DOHH2 (cell line): ENCODE results near the gene NFKBIE.

Experiments used
- H3F3A ChIP-seq: fragments of 200-600 bp; sonication (generic), shearing (Covaris generic); 2 replicates; pipeline ENCODE4 v1.6.0; 2016; ENCODE audit warnings: antibody characterized with exemption, mild to moderate bottlenecking; ENCODE audit not compliant: control insufficient read depth, insufficient read depth
- H3K27ac ChIP-seq: fragments of 200-600 bp; sonication (generic); 2 replicates; pipeline ENCODE4 v1.5.1; 2014; ENCODE audit warnings: low read depth, mild to moderate bottlenecking, low read length, moderate library complexity
- H3K27me3 ChIP-seq: fragments of 200-600 bp; sonication (generic); 2 replicates; pipeline ENCODE4 v1.6.1; 2014; ENCODE audit warnings: mild to moderate bottlenecking, low read length, mixed read lengths; ENCODE audit not compliant: control insufficient read depth
- H3K36me3 ChIP-seq: fragments of 200-600 bp; sonication (generic); 2 replicates; pipeline ENCODE4 v1.6.1; 2014; ENCODE audit warnings: mild to moderate bottlenecking, low read length, moderate library complexity, mixed read lengths; ENCODE audit not compliant: control insufficient read depth
- H3K4me1 ChIP-seq: fragments of 200-600 bp; sonication (generic); 2 replicates; pipeline ENCODE4 v1.6.1; 2014; ENCODE audit warnings: mild to moderate bottlenecking, low read length, mixed read lengths; ENCODE audit not compliant: control insufficient read depth
- H3K4me2 ChIP-seq: fragments of 200-600 bp; sonication (generic); 2 replicates; pipeline ENCODE4 v1.6.0; 2014; ENCODE audit warnings: mild to moderate bottlenecking, low read length, moderate library complexity
- H3K4me3 ChIP-seq: fragments of 200-600 bp; sonication (generic); 2 replicates; pipeline ENCODE4 v1.5.1; 2014; ENCODE audit warnings: mild to moderate bottlenecking, low read length, mixed read lengths
- H3K79me2 ChIP-seq: fragments of 200-600 bp; sonication (generic); 2 replicates; pipeline ENCODE4 v1.6.1; 2014; ENCODE audit warnings: mild to moderate bottlenecking, low read length, mixed read lengths; ENCODE audit not compliant: control insufficient read depth
- H3K9me2 ChIP-seq: fragments of 200-600 bp; sonication (generic); replicated peaks from 2 replicates; pipeline ENCODE4 v1.6.1; 2014; ENCODE audit warnings: mild to moderate bottlenecking, low read length, mixed read lengths; ENCODE audit not compliant: control insufficient read depth
- H3K9me3 ChIP-seq: fragments of 200-600 bp; sonication (generic); 2 replicates; pipeline ENCODE4 v1.6.1; 2014; ENCODE audit warnings: antibody characterized with exemption, low read length, mixed read lengths; ENCODE audit not compliant: control insufficient read depth, insufficient read depth
- H4K20me1 ChIP-seq: fragments of 200-600 bp; sonication (generic); 2 replicates; pipeline ENCODE4 v1.6.0; 2014; ENCODE audit warnings: low read depth, mild to moderate bottlenecking, antibody characterized with exemption, low read length, moderate library complexity; ENCODE audit not compliant: control insufficient read depth, insufficient read depth
- CTCF ChIP-seq: fragments of 200-600 bp; sonication (generic); IDR thresholded peaks from one replicate; pipeline ENCODE4 v1.5.1; 2014; ENCODE audit warnings: antibody characterized with exemption, mild to moderate bottlenecking, low read depth, low read length; ENCODE audit not compliant: poor library complexity, severe bottlenecking
- EZH2phosphoT487 ChIP-seq: fragments of 200-600 bp; sonication (generic); IDR thresholded peaks from 2 replicates; pipeline ENCODE4 v1.6.1; 2017; ENCODE audit warnings: borderline replicate concordance, mild to moderate bottlenecking, antibody characterized with exemption, low read length, moderate library complexity, mixed read lengths

Gene NFKBIE

GRCh38 chr6:44258325-44258863 lies 7.0 kb downstream of the NFKBIE start:
- Histone ChIP-seq H3K4me1 (peaks cover 72% of the 10 kb centered on the region), H3K27me3 (no peaks in the 10 kb centered on the region), H3K27ac (peak overlapping the region; percentile 55), H4K20me1 (no peaks in the 10 kb centered on the region; the same call in 1 of the 2 replicates), H3K9me2 (no peaks in the 10 kb centered on the region), H3K4me3 (peak overlapping the region; percentile 87; the same call in 1 of the 2 replicates), H3K9me3 (no peaks in the 10 kb centered on the region), H3K36me3 (peaks cover 79% of the 10 kb centered on the region), H3K4me2 (peak overlapping the region; percentile 94), H3K79me2 (peaks cover 37% of the 10 kb centered on the region), H3F3A (peaks cover 44% of the 10 kb centered on the region)
- TF ChIP-seq EZH2phosphoT487 (no peak), CTCF (no peak)

- Histone ChIP-seq H4K20me1 (no peaks in the 10 kb centered on the region; the same call in 1 of the 2 replicates), H3K36me3 (peaks cover 79% of the 10 kb centered on the region), H3K79me2 (peaks cover 31% of the 10 kb centered on the region), H3K9me3 (no peaks in the 10 kb centered on the region), H3K27me3 (no peaks in the 10 kb centered on the region), H3K4me1 (peaks cover 68% of the 10 kb centered on the region), H3F3A (peaks cover 50% of the 10 kb centered on the region), H3K9me2 (no peaks in the 10 kb centered on the region), H3K27ac (peak overlapping the region; percentile 55), H3K4me2 (peak overlapping the region; percentile 94), H3K4me3 (peak overlapping the region; percentile 87)
- no peak for TF ChIP-seq EZH2phosphoT487
- TF ChIP-seq CTCF, result no peak
These were observed 7.5 kb downstream of the NFKBIE start for GRCh38 chr6:44257753-44258324.

- no peak for TF ChIP-seq EZH2phosphoT487
- peak; percentile 57 for TF ChIP-seq CTCF
- H3K4me3 ChIP-seq, result peak within 1 kb of the TSS; percentile 87
- no peaks in the 10 kb centered on the region for H3K9me3 ChIP-seq
- H4K20me1 ChIP-seq, result no peaks in the 10 kb centered on the region; the same call in 1 of the 2 replicates
- H3K9me2 ChIP-seq, result no peaks in the 10 kb centered on the region
- H3K27me3 ChIP-seq, result no peaks in the 10 kb centered on the region
- peaks cover 56% of the 10 kb centered on the region for H3F3A ChIP-seq
- H3K4me1 ChIP-seq, result peaks cover 62% of the 10 kb centered on the region
- H3K36me3 ChIP-seq, result peaks cover 79% of the 10 kb centered on the region
- peak within 1 kb of the TSS; percentile 55 for H3K27ac ChIP-seq
- H3K4me2 ChIP-seq, result peak within 1 kb of the TSS; percentile 94
- H3K79me2 ChIP-seq, result peaks cover 25% of the 10 kb centered on the region
These were observed 8.2 kb downstream of the NFKBIE start, which contains the start of gene SLC35B2 for GRCh38 chr6:44257025-44257752. Gene SLC35B2 (minus strand): TSS chr6:44257528. CDS start chr6:44257410, 118 bp downstream.
